H9 (cell line): Measurements from ENCODE around the gene SDF2. TPM values are rescaled to one million over a fixed set of nuclear protein-coding genes. Genes with fewer than 3 reads are reported as not detected.

ENCODE experiments used
- DNase-seq: peaks from one replicate; pipeline ENCODE4 v3.0.0-alpha.2; 2017
- H2AFZ ChIP-seq: one replicate; pipeline ENCODE4 v1.6.1; 2013; ENCODE audit warnings: mild to moderate bottlenecking, low read length, control low read depth, moderate library complexity
- H2AK5ac ChIP-seq: 2 replicates; pipeline ENCODE4 v1.6.1; 2013; ENCODE audit warnings: low read length, control low read depth, mixed read lengths; ENCODE audit not compliant: insufficient read length
- H2BK120ac ChIP-seq: one replicate; pipeline ENCODE4 v1.6.1; 2013; ENCODE audit warnings: low read depth, mild to moderate bottlenecking, low read length, control low read depth, inconsistent platforms; ENCODE audit not compliant: poor library complexity, severe bottlenecking
- H2BK12ac ChIP-seq: 2 replicates; pipeline ENCODE4 v1.6.1; 2013; ENCODE audit warnings: low read length, control low read depth, mixed read lengths, low read depth; ENCODE audit not compliant: insufficient read length
- H2BK15ac ChIP-seq: 2 replicates; pipeline ENCODE4 v1.6.1; 2013; ENCODE audit warnings: low read depth, low read length, control low read depth
- H2BK20ac ChIP-seq: one replicate; pipeline ENCODE4 v1.6.1; 2013; ENCODE audit warnings: low read depth, mild to moderate bottlenecking, low read length, control low read depth, inconsistent platforms; ENCODE audit not compliant: poor library complexity, severe bottlenecking
- H2BK5ac ChIP-seq: 2 replicates; pipeline ENCODE4 v1.6.1; 2013; ENCODE audit warnings: low read length, control low read depth, mixed read lengths; ENCODE audit not compliant: insufficient read length
- H3K14ac ChIP-seq: 2 replicates; pipeline ENCODE4 v1.6.1; 2013; ENCODE audit warnings: low read length, control low read depth; ENCODE audit not compliant: insufficient read depth
- H3K18ac ChIP-seq: 2 replicates; pipeline ENCODE4 v1.6.1; 2013; ENCODE audit warnings: low read depth, mild to moderate bottlenecking, mixed read lengths, low read length, control low read depth; ENCODE audit not compliant: insufficient read length
- H3K23ac ChIP-seq: 2 replicates; pipeline ENCODE4 v1.6.1; 2013; ENCODE audit warnings: low read length, control low read depth, mixed read lengths, low read depth; ENCODE audit not compliant: insufficient read length
- H3K23me2 ChIP-seq: 2 replicates; pipeline ENCODE4 v1.6.1; 2013; ENCODE audit warnings: low read depth, mild to moderate bottlenecking, mixed read lengths, low read length, control low read depth; ENCODE audit not compliant: insufficient read length, poor library complexity, severe bottlenecking
- H3K27ac ChIP-seq: 2 replicates; pipeline ENCODE4 v1.5.1; 2013; ENCODE audit warnings: low read length, control low read depth, mixed read lengths, low read depth; ENCODE audit not compliant: insufficient read length
- H3K27me3 ChIP-seq: 2 replicates; pipeline ENCODE4 v1.6.1; 2013; ENCODE audit warnings: low read length, control low read depth, inconsistent platforms; ENCODE audit not compliant: insufficient read depth
- H3K4ac ChIP-seq: 2 replicates; pipeline ENCODE4 v1.6.1; 2013; ENCODE audit warnings: low read depth, mild to moderate bottlenecking, control low read depth, inconsistent platforms, low read length, moderate library complexity
- H3K4me1 ChIP-seq: 2 replicates; pipeline ENCODE4 v1.6.1; 2013; ENCODE audit warnings: low read length, control low read depth, inconsistent platforms; ENCODE audit not compliant: insufficient read depth
- H3K4me2 ChIP-seq: 2 replicates; pipeline ENCODE4 v1.6.1; 2013; ENCODE audit warnings: low read length, control low read depth, mixed read lengths; ENCODE audit not compliant: insufficient read length, insufficient read depth
- H3K56ac ChIP-seq: 2 replicates; pipeline ENCODE4 v1.6.1; 2013; ENCODE audit warnings: low read depth, mild to moderate bottlenecking, mixed read lengths, low read length, control low read depth; ENCODE audit not compliant: insufficient read length
- H3K79me1 ChIP-seq: 2 replicates; pipeline ENCODE4 v1.6.1; 2013; ENCODE audit warnings: low read depth, mild to moderate bottlenecking, moderate library complexity, low read length, control low read depth, inconsistent platforms; ENCODE audit not compliant: insufficient read depth, poor library complexity, severe bottlenecking
- H3K79me2 ChIP-seq: 2 replicates; pipeline ENCODE4 v1.6.1; 2013; ENCODE audit warnings: low read length, control low read depth, inconsistent platforms; ENCODE audit not compliant: insufficient read depth
- H3K9ac ChIP-seq: 2 replicates; pipeline ENCODE4 v1.6.1; 2013; ENCODE audit warnings: low read length, control low read depth, mixed read lengths; ENCODE audit not compliant: insufficient read length; ENCODE audit errors: extremely low read depth
- H3K9me3 ChIP-seq: one replicate; pipeline ENCODE4 v1.6.1; 2013; ENCODE audit warnings: low read depth, low read length, inconsistent platforms; ENCODE audit not compliant: control insufficient read depth
- H3T11ph ChIP-seq: one replicate; pipeline ENCODE4 v1.6.1; 2013; ENCODE audit warnings: mild to moderate bottlenecking, low read length, control low read depth, inconsistent platforms
- H4K20me1 ChIP-seq: one replicate; pipeline ENCODE4 v1.6.1; 2013; ENCODE audit not compliant: control insufficient read depth, insufficient read length, insufficient read depth
- H4K5ac ChIP-seq: 2 replicates; pipeline ENCODE4 v1.6.1; 2013; ENCODE audit warnings: low read depth, mild to moderate bottlenecking, mixed read lengths, low read length, control low read depth; ENCODE audit not compliant: insufficient read length
- H4K8ac ChIP-seq: replicated peaks from 2 replicates; pipeline ENCODE4 v1.6.1; 2013; ENCODE audit warnings: low read length, control low read depth, mixed read lengths, low read depth; ENCODE audit not compliant: insufficient read length
- H4K91ac ChIP-seq: 2 replicates; pipeline ENCODE4 v1.6.1; 2013; ENCODE audit warnings: low read depth, mild to moderate bottlenecking, moderate library complexity, mixed read lengths, low read length, control low read depth; ENCODE audit not compliant: insufficient read length
- H3K27ac Mint-ChIP-seq, 3 experiments: 2 replicates in 2 of 3; 3 replicates in 1 of 3; pipeline ENCODE4 v1.8.0; 2020 to 2021; ENCODE audit warnings: mixed read lengths in 3 of 3, mild to moderate bottlenecking in 1 of 3, moderate library complexity in 1 of 3
- H3K27me3 Mint-ChIP-seq: 2 replicates; pipeline ENCODE4 v1.8.0; 2021; ENCODE audit warnings: low read depth, mild to moderate bottlenecking, moderate library complexity, mixed read lengths
- H3K36me3 Mint-ChIP-seq, 3 experiments: 2 replicates in 2 of 3; 3 replicates in 1 of 3; pipeline ENCODE4 v1.8.0; 2020 to 2021; ENCODE audit warnings: low read depth in 3 of 3, mixed read lengths in 3 of 3; ENCODE audit not compliant: insufficient read depth in 1 of 3
- H3K4me1 Mint-ChIP-seq, 2 experiments: 2 replicates each; pipeline ENCODE4 v1.8.0; 2020; ENCODE audit warnings: mixed read lengths in 2 of 2
- H3K4me3 Mint-ChIP-seq, 2 experiments: 2 replicates in 1 of 2; 3 replicates in 1 of 2; pipeline ENCODE4 v1.8.0; 2020 to 2021; ENCODE audit warnings: mild to moderate bottlenecking in 2 of 2, mixed read lengths in 2 of 2, moderate library complexity in 1 of 2
- H3K9me3 Mint-ChIP-seq, 2 experiments: 2 replicates in 1 of 2; 3 replicates in 1 of 2; pipeline ENCODE4 v1.8.0; 2020; ENCODE audit warnings: mild to moderate bottlenecking in 2 of 2, mixed read lengths in 2 of 2, moderate library complexity in 1 of 2
- WGBS: extraction: QIAGEN DNeasy Blood & Tissue Kit; methylation state at CpG from one replicate; pipeline ENCODE4 v1.1.7; 2013; ENCODE audit warnings: missing lambda C conversion rate, low lambda C conversion rate, mixed read lengths; ENCODE audit not compliant: insufficient read length; ENCODE audit errors: extremely low coverage; 5-methylcytosine and 5-hydroxymethylcytosine counted together
- long read RNA-seq: library from polyadenylated mRNA; unstranded; transcript quantifications from one replicate; pipeline ENCODE4 v2.0.0, GENCODE V29; 2020
- total RNA-seq: library from RNA; stranded (reverse); gene quantifications from 2 replicates; pipeline ENCODE4 v1.2.1, GENCODE V29; 2021
- TF ChIP-seq, protein P1 (sequence below): fragments of 200-600 bp; sonication (generic); conservative IDR thresholded peaks from 3 replicates; pipeline ENCODE4 v1.8.0; 2021; ENCODE audit warnings: antibody characterized with exemption, mild to moderate bottlenecking

Gene SDF2, protein sequence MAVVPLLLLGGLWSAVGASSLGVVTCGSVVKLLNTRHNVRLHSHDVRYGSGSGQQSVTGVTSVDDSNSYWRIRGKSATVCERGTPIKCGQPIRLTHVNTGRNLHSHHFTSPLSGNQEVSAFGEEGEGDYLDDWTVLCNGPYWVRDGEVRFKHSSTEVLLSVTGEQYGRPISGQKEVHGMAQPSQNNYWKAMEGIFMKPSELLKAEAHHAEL
- total RNA-seq = 40.2 TPM in 2 replicates
- long read RNA-seq, transcript SDF2-201 (3 exons, 1,568 nt) = major isoform, 77 of 115 reads
- long read RNA-seq, transcript SDF2-209 (4 exons, 735 nt) = minor isoform, 6 of 115 reads
- long read RNA-seq, transcript SDF2-210 (3 exons, 1,025 nt) = minor isoform, 6 of 115 reads
- long read RNA-seq, partial matches to known transcripts = 4 of 115 reads
- long read RNA-seq, other reads (novel, unspliced or antisense) = 16 of 115 reads

DNA sequence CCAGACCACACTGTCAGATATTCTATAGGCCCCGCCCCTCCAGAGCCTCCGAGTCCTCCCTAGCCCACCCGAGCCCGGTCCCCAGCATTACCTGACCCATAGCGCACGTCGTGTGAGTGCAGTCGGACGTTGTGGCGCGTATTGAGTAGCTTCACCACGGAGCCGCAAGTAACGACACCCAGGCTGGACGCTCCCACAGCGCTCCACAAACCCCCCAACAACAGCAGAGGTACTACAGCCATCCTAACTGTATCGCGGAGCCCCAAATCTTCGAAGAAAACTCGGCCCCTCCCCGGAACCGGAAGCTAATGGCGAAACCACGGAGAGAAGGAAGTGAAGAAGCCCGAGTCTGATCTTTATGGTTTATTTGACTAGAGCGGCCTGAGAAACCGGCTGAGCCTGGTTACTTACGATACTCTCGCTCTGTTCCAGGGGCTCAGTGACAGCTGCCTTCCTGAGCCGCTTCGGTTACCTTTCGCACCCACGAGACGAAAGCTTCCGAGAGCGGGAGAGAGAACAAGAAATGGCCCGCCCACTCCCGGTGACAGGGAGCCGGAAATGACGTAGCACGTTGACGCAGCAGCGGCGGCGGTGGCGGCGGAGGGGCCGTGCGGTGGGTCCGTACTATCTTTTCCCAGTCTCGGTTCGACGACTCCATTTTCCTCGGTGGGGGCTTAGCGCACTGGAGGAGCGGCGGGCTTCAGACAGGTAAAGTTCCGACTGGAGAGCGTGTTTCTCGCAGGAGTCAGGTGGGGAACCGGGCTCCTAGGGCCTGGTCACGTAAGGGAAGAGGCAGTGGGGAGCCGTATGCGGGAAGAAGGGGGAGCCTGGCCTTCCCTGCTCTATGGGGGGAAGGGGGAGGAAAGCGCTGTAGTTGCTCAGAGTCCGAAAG is at the start of gene SDF2, which contains the start of gene SUPT6H:
Gene SDF2 (minus strand): TSS at position 272 of the 892 bp plus-strand sequence. CDS start 30 bp downstream, at position 242.
Gene SUPT6H (plus strand): TSS at position 571 of the 892 bp plus-strand sequence. CDS start 11,197 bp downstream, outside the sequence.
- peaks cover 28 to 33% of the 10 kb centered on the region in 2 experiments for H3K9me3 Mint-ChIP-seq
- peaks cover 2% of the 10 kb centered on the region; the same call in 1 of the 2 replicates for H3K4me1 ChIP-seq
- peak; percentile 95 for DNase-seq

More for the DNA sequence above, at the start of gene SDF2, which contains the start of gene SUPT6H:
- Histone ChIP-seq H3K79me2 (peaks cover 25% of the 10 kb centered on the region; the same call in 1 of the 2 replicates), H3K27ac (peak within 1 kb of the TSS; percentile 47), H2BK120ac (no peak within 1 kb of the TSS), H2BK20ac (no peak within 1 kb of the TSS), H4K91ac (no peak within 1 kb of the TSS), H2AK5ac (no peak within 1 kb of the TSS), H3K56ac (no peak within 1 kb of the TSS), H3K4ac (no peak within 1 kb of the TSS), H2BK5ac (peak within 1 kb of the TSS; percentile 55), H3K23me2 (peaks cover 5% of the 10 kb centered on the region), H2BK15ac (no peak within 1 kb of the TSS), H3K23ac (no peak within 1 kb of the TSS), H3K9me3 (no peaks in the 10 kb centered on the region), H2BK12ac (no peak within 1 kb of the TSS), H3K79me1 (peaks cover 3% of the 10 kb centered on the region), H3T11ph (no peak within 1 kb of the TSS), H3K27me3 (no peaks in the 10 kb centered on the region), H2AFZ (peak within 1 kb of the TSS; percentile 93), H3K18ac (peak within 1 kb of the TSS; percentile 82), H3K9ac (peak within 1 kb of the TSS; percentile 93), H3K14ac (peak within 1 kb of the TSS; percentile 83), H4K8ac (no peak within 1 kb of the TSS), H4K20me1 (no peaks in the 10 kb centered on the region), H4K5ac (no peak within 1 kb of the TSS), H3K4me2 (peak within 1 kb of the TSS; percentile 95)
- H3K27me3 Mint-ChIP-seq = no peaks in the 10 kb centered on the region; the same call in 1 of the 2 replicates
- H3K4me1 Mint-ChIP-seq = peaks cover 16 to 20% of the 10 kb centered on the region in 2 experiments
- peaks cover 36 to 58% (median 56%) of the 10 kb centered on the region in 3 experiments for H3K36me3 Mint-ChIP-seq
- WGBS = no CpG with 5 or more reads among the region's 66 CpGs
- H3K27ac Mint-ChIP-seq = peak within 1 kb of the TSS; percentile 100
- TF ChIP-seq, protein P1, sequence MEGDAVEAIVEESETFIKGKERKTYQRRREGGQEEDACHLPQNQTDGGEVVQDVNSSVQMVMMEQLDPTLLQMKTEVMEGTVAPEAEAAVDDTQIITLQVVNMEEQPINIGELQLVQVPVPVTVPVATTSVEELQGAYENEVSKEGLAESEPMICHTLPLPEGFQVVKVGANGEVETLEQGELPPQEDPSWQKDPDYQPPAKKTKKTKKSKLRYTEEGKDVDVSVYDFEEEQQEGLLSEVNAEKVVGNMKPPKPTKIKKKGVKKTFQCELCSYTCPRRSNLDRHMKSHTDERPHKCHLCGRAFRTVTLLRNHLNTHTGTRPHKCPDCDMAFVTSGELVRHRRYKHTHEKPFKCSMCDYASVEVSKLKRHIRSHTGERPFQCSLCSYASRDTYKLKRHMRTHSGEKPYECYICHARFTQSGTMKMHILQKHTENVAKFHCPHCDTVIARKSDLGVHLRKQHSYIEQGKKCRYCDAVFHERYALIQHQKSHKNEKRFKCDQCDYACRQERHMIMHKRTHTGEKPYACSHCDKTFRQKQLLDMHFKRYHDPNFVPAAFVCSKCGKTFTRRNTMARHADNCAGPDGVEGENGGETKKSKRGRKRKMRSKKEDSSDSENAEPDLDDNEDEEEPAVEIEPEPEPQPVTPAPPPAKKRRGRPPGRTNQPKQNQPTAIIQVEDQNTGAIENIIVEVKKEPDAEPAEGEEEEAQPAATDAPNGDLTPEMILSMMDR = no peak
- H3K4me3 Mint-ChIP-seq = peak within 1 kb of the TSS; percentile 100
